Measurements from ENCODE around the gene C8G.

The C8G gene

DNA sequence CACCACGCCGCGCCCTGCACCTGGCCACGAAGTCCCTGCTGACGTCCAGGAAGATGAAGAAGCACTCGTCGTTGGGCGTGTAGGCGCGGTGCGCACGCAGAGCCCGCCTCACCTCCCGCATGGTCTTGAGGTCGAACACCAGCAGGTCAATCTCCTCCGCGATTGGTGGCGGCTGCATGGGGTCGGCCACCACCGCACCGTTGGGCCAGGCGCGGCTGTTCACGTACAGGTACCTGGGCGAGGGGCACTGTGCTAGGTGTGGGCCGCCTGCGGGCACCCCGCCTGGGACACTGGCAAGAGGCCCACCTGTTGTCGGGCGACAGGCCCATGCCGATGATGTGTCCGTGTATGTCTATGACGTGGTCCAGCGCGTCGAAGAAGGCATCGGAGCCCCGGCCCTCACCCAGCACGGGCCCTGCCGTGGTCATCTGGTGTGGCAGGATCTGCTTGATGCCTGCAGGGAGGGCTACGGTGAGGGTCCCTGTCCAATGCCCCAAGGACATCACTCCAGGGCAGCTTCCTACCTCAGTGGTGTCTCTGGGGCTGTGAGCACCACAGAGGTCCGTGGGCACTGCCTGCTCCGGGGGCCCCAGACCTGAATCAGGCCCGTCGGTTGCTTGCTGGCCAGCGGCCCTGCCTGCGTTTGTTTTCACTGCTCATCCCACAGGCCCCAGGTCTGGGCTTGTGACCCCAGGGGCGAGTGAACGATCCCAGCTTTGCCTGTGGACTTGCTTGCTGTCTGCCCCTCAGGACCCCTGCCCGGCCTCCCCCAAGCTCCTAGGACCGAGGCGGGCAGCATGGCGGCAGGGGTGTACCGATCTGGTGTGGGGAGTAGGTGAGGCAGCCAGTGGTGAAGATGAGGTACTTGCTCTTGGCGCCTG, 3.6 kb upstream of the C8G start:
- DNase-seq (ENCODE audit: low spot score): no peak

DNA sequence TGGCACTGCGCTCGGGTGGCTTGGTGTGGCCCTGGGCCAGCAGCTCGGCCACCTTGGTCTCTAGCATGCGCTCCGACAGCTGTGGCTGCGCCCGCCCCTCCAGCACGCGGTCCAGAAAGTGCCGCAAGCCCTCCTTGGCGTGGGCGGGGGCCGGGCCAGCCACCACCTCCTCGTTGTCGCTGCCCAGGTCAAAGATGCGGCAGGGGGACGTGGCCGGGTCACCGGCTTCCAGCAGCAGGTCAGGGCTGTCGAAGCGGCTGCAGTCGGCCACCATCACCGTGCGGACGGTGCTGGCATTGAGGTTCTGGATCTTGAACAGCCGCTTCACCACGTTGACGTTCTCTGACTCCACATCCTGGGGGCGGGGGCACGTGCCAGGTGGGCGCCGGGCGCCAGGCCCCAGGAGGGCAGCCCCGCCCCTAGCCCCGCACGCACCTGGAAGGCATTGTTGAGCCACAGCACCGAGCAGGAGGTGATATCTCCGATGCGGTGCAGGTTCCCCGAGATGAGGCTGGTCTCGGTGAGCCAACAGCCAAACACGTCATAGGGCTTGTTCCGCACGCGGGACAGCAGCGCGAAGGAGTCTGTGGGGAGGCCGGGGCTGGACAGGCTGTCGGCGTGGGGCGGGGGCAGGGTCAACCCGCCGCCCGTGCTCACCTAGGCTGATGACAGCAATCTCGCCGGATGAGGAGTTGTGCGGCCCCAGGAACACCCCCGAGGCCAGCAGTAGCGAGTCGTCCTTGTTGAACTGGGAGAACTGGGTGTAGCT, 2.7 kb upstream of the C8G start:
- no peak for DNase-seq (ENCODE audit: low spot score)

DNA sequence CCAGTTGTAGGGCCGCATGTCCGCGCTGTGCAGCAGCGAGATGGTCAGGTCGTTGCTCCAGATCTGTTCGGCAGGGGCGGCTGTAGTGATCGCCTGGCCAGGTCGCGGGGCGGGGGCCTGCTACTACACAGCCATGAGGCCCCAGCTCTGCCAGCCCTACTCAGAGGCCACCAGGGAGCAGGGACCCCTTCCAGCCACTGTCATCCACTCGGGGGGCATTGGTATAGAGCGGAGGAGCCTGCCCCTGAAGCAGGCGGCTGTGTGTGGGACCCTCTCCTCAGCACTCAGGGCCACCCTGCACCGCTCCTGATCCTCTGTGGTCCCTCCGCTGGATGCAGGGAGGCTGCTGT, 2.2 kb upstream of the C8G start:
- no peak for DNase-seq (ENCODE audit: low spot score)

DNA sequence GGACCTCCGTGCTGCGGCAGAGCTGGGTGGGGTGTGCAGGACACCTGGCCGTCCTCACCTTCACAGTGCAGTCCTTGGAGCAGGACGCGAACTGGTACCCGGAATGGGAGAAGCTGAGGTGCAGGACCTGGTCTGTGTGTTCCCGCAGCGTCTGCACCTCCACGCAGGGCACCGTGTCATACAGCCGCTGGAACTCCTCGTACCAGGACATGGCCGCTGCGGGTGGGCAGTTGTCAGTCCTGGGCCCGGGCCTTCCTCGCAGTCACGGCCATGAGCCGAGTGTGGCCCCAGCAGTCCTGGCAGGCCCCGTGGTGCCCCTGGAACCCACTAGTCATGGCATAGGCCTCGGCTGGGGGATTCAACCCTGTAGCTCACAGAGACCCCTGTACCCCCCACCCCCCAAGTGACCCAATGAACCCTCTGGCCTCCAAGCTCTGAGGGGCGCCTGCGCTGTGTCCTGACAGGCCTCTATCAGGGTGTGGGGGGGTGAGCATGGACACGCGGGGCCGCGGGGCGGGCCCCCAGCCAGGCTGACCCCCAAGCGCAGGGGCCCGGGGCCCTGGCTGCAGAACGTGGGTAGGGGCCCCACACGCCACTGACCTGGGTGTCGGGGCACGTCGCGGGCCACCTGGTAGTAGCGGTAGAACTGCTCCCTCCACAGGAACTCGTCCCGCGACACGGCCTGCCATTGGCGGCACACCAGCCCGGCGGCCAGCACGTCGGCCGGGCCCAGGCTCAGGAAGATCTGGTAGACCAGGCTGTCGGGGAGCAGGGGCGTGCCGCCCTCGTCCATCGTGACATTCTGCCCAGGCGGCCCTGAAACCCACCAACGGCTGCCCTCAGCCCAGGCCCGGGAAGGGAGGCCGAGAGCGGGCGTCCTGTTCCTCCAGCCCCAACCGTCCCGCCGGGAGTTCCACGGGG, 1.5 kb upstream of the C8G start:
- DNase-seq (ENCODE audit: low spot score): peak; percentile 25

DNA sequence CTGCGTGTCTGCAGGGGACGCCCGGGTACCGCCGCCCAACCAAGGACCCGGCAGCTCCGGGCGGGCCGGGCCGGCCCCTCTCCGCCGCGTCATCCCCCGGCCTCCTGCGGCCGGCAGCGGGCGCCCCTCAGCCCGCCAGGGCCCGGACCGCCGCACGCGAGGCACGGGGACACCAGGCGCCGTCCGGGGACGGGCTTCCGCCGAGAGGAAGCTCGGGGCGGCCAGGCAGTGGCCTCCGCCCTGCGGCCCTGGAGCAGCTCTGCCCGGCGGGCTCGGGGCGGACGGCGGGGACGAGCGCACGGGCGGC, 878 bp upstream of the C8G start:
- no peak for DNase-seq (ENCODE audit: low spot score)

DNA sequence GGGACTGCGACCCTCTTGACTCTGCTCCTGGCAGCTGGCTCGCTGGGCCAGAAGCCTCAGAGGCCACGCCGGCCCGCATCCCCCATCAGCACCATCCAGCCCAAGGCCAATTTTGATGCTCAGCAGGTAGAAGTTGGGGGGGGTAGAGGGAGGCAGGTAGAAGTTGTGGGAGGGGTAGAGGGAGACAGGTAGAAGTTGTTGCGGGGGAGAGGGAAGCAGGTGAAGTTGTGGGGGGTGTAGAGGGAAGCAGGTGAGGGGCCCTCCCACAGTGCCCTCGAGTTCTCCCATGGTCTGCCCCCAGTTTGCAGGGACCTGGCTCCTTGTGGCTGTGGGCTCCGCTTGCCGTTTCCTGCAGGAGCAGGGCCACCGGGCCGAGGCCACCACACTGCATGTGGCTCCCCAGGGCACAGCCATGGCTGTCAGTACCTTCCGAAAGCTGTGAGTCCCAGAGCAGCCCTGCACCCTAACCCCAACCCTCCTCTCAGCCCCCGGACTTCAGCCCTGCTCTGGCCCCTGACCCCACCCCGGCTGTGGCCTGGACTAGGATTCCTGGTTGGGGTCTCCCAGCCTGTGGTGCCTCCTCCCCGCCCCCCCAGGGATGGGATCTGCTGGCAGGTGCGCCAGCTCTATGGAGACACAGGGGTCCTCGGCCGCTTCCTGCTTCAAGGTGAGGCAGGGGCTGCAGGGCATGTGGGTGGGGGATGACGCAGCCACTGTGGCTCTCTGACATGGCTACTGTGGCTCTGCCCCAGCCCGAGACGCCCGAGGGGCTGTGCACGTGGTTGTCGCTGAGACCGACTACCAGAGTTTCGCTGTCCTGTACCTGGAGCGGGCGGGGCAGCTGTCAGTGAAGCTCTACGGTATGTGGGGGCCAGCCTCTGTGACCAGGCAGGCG, 537 bp downstream of the C8G start:
- no peak for DNase-seq (ENCODE audit: low spot score)

DNA sequence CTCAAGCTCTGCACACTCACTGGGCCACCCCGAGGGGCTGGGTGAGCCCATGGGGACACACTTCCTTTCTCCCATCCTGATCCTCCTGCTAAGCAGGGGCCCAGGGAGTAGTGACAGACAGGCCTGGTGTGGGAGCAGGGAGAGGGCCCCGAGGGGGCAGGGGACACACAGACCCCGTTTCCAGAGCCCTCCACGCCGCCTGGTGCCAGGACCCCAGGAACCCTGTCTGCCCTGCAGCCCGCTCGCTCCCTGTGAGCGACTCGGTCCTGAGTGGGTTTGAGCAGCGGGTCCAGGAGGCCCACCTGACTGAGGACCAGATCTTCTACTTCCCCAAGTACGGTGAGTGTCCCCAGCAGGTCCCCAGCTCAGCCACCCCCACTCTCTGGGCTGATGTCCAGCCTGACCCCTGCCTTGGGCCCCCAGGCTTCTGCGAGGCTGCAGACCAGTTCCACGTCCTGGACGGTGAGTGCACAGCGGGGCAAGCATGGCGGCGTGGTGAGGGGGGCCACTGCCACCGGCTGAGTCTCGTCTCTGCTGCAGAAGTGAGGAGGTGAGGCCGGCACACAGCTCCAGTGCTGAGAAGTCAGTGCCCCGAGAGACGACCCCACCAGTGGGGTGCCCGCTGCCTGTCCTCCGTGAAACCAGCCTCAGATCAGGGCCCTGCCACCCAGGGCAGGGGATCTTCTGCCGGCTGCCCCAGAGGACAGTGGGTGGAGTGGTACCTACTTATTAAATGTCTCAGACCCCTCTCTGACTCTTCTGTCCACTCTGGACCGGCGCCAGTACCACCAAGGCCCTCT, 1.4 kb downstream of the C8G start:
- no peak for DNase-seq (ENCODE audit: low spot score)

DNA sequence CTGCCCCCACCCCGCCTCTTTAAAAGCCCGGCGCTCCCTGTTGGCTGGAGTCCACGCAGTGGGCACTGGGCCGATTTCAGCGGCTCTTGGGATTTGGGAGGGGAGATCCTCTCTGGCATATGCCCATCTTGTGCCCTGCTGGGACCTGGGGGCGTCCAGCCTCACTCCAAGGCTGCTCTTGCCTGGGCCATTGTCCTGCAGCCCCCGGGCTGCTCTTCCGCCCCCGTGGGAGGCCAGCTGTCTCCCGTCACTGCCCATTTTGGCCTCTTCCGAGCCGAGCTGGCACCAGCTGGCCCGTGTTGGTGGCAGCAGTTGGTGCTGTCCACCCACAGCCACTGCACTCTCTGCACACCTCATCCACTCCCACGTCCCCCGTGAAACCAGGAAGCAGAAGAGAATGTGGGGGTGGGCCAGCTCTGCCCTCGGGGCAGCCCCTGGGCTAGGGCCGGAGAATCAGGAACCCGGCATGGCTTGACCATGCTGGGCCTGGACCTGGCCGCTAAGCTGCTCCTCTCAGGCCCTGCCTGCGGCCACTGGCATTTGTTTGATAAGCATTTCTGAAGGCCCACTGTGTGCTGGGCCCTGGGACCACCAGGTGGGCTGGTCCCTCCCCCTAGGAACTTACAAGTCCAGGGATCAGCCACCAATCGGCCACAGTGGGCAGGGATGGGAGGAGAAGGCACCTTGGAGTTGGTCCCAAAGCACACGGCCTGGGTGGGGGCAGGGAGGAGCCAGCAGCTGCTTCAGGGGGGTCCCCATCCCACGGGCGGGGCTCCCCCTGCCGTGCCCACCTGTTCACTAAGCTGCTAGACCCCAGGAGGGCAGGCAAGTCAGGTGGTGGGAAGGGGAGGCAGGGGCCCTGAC, 2.2 kb downstream of the C8G start:
- DNase-seq (ENCODE audit: low spot score): no peak

DNA sequence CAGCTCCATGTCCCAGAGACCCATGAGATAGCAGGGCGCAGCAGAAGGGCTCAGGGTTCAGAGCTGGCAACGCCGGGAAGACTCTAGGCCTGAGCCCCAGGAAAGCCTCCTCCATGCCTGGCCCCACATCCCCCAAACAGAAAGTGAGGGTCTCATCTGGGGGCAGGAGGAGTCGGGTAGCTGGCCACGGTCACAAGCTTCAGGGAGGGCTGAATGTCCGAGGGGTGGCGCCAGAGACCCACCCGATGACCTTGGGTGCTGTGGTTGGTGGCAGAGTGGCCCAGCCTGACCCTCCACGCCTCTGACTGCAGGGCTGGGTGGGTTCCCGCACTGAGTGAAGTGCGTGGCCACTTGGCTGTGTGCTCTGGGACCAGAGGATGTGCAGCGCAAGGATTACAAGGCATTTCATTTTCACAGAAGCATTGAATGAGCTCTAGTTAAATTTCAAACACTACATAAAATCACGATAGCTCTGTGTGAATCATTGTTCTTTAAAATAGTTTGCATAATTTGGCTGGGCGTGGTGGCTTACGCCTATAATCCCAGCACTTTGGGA, 3.0 kb downstream of the C8G start:
- DNase-seq (ENCODE audit: low spot score): no peak

DNA sequence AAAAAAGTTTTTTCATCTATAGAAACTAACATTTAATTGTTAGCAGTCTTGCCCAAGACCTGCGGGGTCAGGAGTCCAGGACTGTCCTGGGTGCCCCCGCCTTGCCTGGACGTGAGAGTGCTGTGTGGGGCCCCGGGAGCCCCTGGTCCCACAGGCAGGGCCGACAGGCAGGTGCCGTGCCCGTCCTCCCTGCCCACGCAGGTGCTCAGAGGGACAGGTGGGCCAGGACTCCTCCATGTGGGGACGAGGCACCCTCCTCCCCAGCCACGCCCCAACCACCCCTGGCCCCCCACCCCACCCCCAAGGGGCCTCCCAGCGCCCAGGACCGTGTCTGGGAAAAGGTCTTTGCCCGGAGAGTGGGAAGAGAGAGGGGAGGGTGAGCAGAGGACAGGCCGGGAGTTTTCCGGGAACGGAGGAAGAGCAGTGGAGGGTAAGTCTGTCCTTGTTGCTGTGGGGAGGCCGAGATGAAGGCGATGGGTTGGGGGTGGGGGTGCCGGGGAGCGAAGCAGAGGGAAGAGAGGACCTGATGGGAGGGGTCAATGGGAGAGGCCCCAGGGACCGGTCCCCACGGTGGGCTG, 4.3 kb downstream of the C8G start:
- DNase-seq (ENCODE audit: low spot score): no peak

DNA sequence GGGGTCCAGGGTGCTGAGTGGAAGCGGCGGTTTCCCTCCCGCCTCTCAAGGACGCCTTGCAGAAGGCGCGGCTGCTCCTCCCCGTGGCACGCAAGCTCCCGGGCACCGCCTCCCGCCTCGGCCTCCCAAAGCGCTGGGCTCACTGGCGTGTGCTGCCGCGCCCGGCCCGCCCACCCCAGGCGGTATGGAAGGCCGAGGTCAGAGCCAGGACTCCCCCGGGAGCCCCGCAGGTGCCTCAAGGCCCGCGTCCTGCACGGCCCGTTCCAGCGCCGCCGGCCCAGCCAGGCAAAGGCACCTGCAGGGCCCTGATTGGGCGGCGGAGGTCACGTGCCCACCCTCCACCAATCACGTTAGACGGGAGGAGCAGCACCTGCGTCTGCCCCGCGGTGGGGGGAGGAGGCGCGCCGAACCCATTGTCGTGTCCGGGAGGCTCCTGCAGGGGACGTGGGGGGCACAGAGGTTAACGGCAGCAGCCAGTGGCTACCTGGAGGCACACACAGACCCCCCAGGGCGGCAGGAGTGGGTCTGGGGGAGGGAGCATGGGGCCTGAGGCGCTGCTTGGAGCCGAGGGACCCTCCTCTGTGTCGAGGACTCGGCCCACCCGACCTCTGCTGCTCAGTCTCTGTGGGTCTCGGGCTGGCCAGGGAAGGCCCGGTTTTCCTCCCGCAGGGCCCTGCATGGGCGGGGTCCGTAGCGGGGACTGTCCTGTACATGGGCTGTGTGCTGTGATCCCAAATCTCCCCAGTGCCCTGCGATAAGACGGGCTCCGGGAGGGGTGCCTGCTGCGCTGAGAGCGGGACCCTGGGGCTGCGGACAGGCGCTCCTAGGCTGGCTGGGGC, 5.0 kb downstream of the C8G start:
- peak; percentile 97 for DNase-seq (ENCODE audit: low spot score)

DNA sequence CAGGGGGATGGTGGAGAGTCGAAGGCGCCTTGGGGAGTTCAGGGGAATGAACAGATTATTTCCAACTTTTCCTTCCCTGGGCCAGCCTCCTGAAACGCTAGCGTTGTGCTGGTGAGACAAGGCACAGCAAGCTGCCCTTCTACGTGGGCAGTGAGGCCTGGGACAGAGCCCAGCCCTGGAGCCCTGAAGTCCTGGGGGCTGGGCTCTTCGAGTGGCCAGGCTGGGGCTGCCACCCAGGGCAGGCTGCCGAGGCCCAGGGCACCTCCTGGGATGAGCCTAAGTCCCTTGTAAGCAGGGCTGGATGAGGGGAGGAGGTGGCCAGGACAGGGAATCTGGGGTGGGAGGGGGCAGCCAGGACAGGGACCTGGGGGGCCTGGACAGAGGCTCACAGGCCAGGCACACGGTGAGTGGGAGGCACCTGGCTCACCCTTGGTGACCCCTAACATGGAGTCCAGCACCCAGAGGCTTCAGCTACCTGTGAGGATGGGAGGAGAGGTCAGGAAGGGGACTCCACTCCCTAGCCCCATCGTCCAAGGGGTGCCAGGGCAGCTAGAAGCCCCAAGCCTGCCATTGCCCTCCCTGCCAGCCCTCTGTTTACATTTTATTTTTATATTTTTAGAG, 5.7 kb downstream of the C8G start:
- no peak for DNase-seq (ENCODE audit: low spot score)

DNA sequence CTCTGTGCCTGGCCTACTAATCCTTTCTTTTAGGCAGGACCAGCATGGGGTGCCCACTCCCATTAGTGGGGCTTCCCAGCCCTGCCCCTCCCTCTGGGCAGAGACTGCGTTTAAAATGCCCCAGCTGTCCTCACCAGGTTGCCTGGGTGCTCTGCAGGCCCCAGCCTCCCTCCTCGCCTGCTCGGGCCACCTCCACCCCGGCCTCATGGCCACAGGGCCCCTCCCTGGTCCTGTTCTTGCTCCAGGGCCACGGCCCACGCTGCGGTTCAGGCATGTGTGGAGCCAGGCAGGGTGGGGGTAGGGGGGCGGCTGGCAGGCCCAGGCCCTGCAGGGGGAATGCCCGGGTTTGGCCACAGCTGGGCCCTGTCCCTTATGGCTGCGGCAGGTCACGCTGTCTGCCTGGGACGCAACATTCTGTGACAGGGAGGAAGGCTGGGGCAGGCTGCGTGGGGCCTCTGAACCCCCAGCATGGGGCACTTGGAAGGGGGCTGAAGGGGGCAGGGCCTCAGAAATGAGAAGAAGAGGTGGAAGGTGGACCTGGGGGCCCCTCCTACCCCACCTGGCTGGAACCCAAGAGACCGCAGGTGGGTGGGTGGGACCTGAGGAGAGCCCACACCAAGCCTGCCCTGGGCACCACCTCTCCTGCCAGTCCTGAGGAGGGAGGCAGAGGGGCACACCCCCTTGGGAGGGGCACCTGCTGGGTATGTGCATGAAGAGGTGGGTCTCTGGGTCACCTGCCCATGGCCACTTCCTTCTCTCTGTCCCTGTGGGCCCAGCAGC, 6.7 kb downstream of the C8G start, which contains the start of gene LCN12:
Gene LCN12 (plus strand): TSS at position 733 of the 780 bp plus-strand sequence. CDS start 55 bp downstream, outside the sequence.
- no peak for DNase-seq (ENCODE audit: low spot score)

DNA sequence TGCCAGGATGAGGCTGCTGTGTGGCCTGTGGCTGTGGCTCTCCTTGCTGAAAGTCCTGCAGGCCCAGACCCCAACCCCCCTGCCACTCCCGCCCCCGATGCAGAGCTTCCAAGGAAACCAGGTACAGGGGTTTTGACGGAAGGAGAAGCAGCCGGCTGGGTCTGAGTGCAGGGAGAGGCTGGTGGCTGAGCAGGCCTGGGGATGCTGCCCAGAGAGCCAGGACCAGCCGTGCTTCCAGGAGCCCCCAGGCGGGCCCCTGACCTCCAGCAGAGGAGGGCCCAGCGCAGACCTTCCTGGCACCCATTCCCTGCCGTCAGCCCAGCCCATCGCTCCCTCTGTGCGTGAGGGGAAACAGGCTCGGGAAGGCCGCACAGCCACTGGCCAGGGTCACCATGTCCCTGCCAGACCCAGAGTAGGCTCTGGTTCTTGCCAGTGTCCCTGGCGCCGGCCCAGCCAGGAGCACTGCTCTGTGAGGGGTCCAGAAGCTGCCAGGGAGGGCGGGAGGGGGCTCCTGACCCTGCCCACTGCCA, 7.3 kb downstream of the C8G start:
- no peak for DNase-seq (ENCODE audit: low spot score)

DNA sequence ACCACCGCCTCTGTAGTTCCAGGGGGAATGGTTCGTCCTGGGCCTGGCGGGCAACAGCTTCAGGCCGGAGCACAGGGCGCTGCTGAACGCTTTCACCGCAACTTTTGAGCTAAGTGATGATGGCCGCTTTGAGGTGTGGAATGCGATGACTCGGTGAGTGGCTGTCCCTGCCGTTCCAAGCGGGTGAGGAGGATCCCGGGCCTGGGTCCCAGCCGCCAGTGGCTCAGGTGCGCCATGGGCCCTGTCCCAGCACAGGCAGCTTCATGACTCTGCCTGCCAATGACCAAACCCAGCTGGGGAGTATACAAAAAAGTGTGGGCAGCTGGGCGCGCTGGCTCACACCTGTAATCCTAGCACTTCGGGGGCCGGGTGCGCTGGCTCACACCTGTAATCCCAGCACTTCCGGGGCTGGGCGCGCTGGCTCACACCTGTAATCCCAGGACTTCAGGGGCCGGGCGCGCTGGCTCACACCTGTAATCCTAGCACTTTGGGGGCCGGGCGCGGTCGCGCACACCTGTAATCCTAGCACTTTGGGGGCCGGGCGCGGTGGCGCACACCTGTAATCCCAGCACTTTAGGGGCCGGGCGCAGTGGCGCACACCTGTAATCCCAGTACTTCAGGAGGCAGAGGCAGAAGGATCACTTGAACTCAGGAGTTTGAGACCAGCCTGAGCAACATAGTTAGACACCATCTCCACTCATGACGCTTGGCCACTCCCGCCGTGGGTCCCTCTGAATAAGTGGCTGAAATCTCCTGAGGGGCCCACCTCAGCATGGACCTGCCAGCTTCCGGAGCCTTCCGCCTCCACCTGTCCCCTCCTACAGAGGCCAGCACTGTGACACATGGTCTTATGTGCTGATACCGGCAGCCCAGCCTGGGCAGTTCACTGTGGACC, 8.1 kb downstream of the C8G start:
- DNase-seq (ENCODE audit: low spot score): no peak

Measured in activated CD4-positive, alpha-beta T cell treated with anti-CD3 and anti-CD28 coated beads, Interleukin-2, Interleukin-4, amounts not matched to agents 100 ng/mL and 50 ng/mL, durations not matched to agents 16 hours and 8 hours (primary cell).